Uterus (tissue), 4 donors: ENCODE results near the gene PPP2R3C. TPM values are rescaled to one million over a fixed set of nuclear protein-coding genes. Genes with fewer than 3 reads are reported as not detected.
"Not testable (repeated sequence)": the region's sequence is repeated elsewhere in the genome, so short reads cannot be mapped to it uniquely, and the experiment has no call there.

Experiments used
- DNase-seq, 2 donors: peaks; one replicate each; pipeline ENCODE4 v3.0.0-alpha.2; 2019 to 2020
- H3K27ac ChIP-seq, 2 donors: fragments of 200-600 bp; sonication (generic); 1 replicate in 1 of 2; 2 replicates in 1 of 2; pipeline ENCODE4 v1.5.1; 2016 to 2018
- H3K27me3 ChIP-seq, 2 donors: fragments of 200-600 bp; sonication (generic); one replicate each; pipeline ENCODE4 v1.5.1; 2018 to 2019; ENCODE audit warnings: control low read depth in 1 of 2
- H3K36me3 ChIP-seq, 2 donors: fragments of 200-600 bp; sonication (generic); one replicate each; pipeline ENCODE4 v1.5.1; 2019; ENCODE audit warnings: control low read depth in 1 of 2
- H3K4me1 ChIP-seq, 2 donors: fragments of 200-600 bp; sonication (generic); one replicate each; pipeline ENCODE4 v1.5.1; 2018 to 2019; ENCODE audit warnings: control low read depth in 1 of 2
- H3K4me3 ChIP-seq, 2 donors: fragments of 200-600 bp; sonication (generic); 1 replicate in 1 of 2; 2 replicates in 1 of 2; pipeline ENCODE4 v1.5.1; 2018 to 2019; ENCODE audit warnings: mild to moderate bottlenecking in 1 of 2
- H3K9me3 ChIP-seq, 2 donors: fragments of 200-600 bp; sonication (generic); one replicate each; pipeline ENCODE4 v1.5.1; 2019; ENCODE audit warnings: control low read depth in 1 of 2
- CTCF ChIP-seq, 4 experiments: fragments of 200-600 bp in 2 of 4; fragments of 450-650 bp in 2 of 4; sonication (generic) in 2 of 4; IDR thresholded peaks; one replicate each; pipeline ENCODE4 v1.5.1; 2016 to 2019; ENCODE audit warnings: antibody characterized with exemption in 4 of 4, mild to moderate bottlenecking in 2 of 4, moderate library complexity in 1 of 4
- POLR2A ChIP-seq, 2 donors: fragments of 450-650 bp; IDR thresholded peaks; one replicate each; pipeline ENCODE4 v1.6.1; 2016; ENCODE audit warnings: antibody characterized with exemption in 2 of 2, mild to moderate bottlenecking in 1 of 2, moderate library complexity in 1 of 2
- intact Hi-C: fragments of 100-400 bp; cut with DNase I; formaldehyde crosslinking; loops from one replicate; pipeline ENCODE4 v1.15.1; 2023; ENCODE audit warnings: low total_unique reads
- total RNA-seq, 4 donors: library from RNA; depleted of rRNA in 3 of 4; stranded (reverse); fragments of >200 nt in 3 of 4; gene quantifications; one replicate each; pipeline versions ENCODE4 v1.1.0 to v1.2.4, GENCODE V29; 2014 to 2023
- donor health status: DM: yes; HTN: yes; CAD: no.

PPP2R3C gene
- total RNA-seq, 4 donors from 2014 or later = 18.5 to 48.0 (median 29.4) TPM

DNA sequence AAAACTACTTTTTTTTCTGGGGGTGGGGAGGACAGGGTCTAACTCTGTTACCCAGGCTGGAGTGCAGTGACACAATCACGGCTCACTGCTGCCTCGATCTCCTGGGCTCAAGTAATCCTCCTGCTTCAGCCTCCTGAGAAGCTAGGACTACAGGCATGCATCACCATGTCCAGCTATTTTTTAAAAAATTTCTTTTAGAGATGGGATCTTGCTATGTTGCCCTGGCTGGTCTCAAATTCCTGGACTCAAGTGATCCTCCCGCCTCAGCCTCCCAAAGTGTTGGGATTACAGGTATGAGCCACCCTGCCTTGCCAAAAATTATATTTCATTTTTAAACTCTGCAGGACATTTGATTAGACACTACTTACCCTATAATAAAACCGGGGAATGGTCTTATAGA, 5.5 kb downstream of the PPP2R3C start:
- Histone ChIP-seq H3K27ac (no peak overlapping the region), H3K4me3 (no peak overlapping the region), H3K36me3 (no peaks in the 10 kb centered on the region), H3K4me1 (no peaks in the 10 kb centered on the region), H3K9me3 (no peaks in the 10 kb centered on the region), H3K27me3 (no peaks in the 10 kb centered on the region)
- TF ChIP-seq POLR2A (IDR thresholded peaks at IDR 0.05) (no peak), CTCF (IDR thresholded peaks at IDR 0.05) (no peak)
- no peak for DNase-seq
- intact Hi-C loops = no loop called here

DNA sequence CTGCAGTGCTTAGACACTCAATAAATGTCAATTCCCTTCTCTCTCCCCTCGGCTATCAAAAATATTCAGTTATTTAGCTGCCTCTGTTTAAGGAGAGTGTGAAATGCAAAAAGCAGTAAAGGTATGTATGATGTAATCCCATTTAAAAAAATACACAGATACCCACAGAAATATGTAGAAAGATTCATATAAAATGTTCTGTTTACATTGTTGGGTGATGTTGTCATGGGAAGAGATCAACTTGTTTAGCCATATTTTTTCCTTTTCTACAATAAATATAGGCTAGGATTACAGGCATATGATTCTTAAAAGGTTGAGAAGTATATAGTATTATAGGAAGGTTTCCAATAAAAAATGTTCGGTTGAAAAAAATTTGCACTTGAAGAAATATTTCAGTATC, 7.8 kb downstream of the PPP2R3C start:
- no peak for DNase-seq
- no peak overlapping the region for H3K4me3 ChIP-seq
- intact Hi-C loops = no loop called here
- H3K27ac ChIP-seq = no peak overlapping the region
- no peaks in the 10 kb centered on the region for H3K9me3 ChIP-seq
- TF ChIP-seq POLR2A (IDR thresholded peaks at IDR 0.05) (no peak), CTCF (IDR thresholded peaks at IDR 0.05) (no peak)
- H3K4me1 ChIP-seq = no peaks in the 10 kb centered on the region
- no peaks in the 10 kb centered on the region for H3K36me3 ChIP-seq
- H3K27me3 ChIP-seq = no peaks in the 10 kb centered on the region

- intact Hi-C loops = no loop called here
- no peak for DNase-seq
- Histone ChIP-seq H3K27ac (no peak overlapping the region), H3K27me3 (no peaks in the 10 kb centered on the region), H3K36me3 (no peaks in the 10 kb centered on the region), H3K4me3 (no peak overlapping the region), H3K9me3 (no peaks in the 10 kb centered on the region), H3K4me1 (no peaks in the 10 kb centered on the region)
- TF ChIP-seq CTCF (IDR thresholded peaks at IDR 0.05) (no peak), POLR2A (IDR thresholded peaks at IDR 0.05) (no peak)
These were observed 8.4 kb downstream of the PPP2R3C start for GRCh38 chr14:35113308-35113950.

- intact Hi-C loops = no loop called here
- H3K27ac ChIP-seq = no peak overlapping the region
- TF ChIP-seq POLR2A (IDR thresholded peaks at IDR 0.05) = no peak
- H3K4me3 ChIP-seq = no peak overlapping the region
- no peak for DNase-seq
- H3K36me3 ChIP-seq = no peaks in the 10 kb centered on the region
- no peaks in the 10 kb centered on the region for H3K9me3 ChIP-seq
- H3K4me1 ChIP-seq = no peaks in the 10 kb centered on the region
- no peaks in the 10 kb centered on the region for H3K27me3 ChIP-seq
These were observed 9.1 kb downstream of the PPP2R3C start for GRCh38 chr14:35112641-35113040.

GRCh38 chr14:35107866-35108265, 13.9 kb downstream of the PPP2R3C start:
- TF ChIP-seq CTCF (IDR thresholded peaks at IDR 0.05) = no peak
- no peak for TF ChIP-seq POLR2A (IDR thresholded peaks at IDR 0.05)
- Histone ChIP-seq H3K4me1 (no peaks in the 10 kb centered on the region), H3K4me3 (no peak overlapping the region), H3K9me3 (no peaks in the 10 kb centered on the region), H3K36me3 (no peaks in the 10 kb centered on the region), H3K27ac (no peak overlapping the region), H3K27me3 (no peaks in the 10 kb centered on the region)
- DNase-seq = no peak
- intact Hi-C loops = no loop called here

GRCh38 chr14:35094645-35095044, 27.1 kb downstream of the PPP2R3C start:
- H3K36me3 ChIP-seq, H3K27ac ChIP-seq, H3K27me3 ChIP-seq, intact Hi-C loops, H3K4me3 ChIP-seq, H3K9me3 ChIP-seq, H3K4me1 ChIP-seq, DNase-seq: not testable (repeated sequence)
